OCI-LY1 (cell line): Measurements from ENCODE around the gene UBLCP1.

Source experiments
- H2AFZ ChIP-seq: fragments of 200-600 bp; sonication (generic), shearing (Covaris generic); 2 replicates; pipeline ENCODE4 v1.6.0; 2014; ENCODE audit warnings: antibody characterized with exemption, mild to moderate bottlenecking, low read length
- H3F3A ChIP-seq: fragments of 200-600 bp; sonication (generic), shearing (Covaris generic); 2 replicates; pipeline ENCODE4 v1.6.0; 2014; ENCODE audit warnings: mild to moderate bottlenecking, antibody characterized with exemption, low read length, moderate library complexity; ENCODE audit not compliant: insufficient read depth
- H3K27ac ChIP-seq: fragments of 200-600 bp; sonication (generic); 2 replicates; pipeline ENCODE4 v1.5.1; 2014; ENCODE audit warnings: low read length, mixed run types, mild to moderate bottlenecking, low read depth; ENCODE audit not compliant: poor library complexity, severe bottlenecking
- H3K27me3 ChIP-seq: fragments of 200-600 bp; sonication (generic); 2 replicates; pipeline ENCODE4 v1.6.0; 2014; ENCODE audit warnings: antibody characterized with exemption, mild to moderate bottlenecking, low read length, moderate library complexity; ENCODE audit not compliant: insufficient read depth
- H3K36me3 ChIP-seq: fragments of 200-600 bp; sonication (generic); 2 replicates; pipeline ENCODE4 v1.6.1; 2014; ENCODE audit warnings: mild to moderate bottlenecking, antibody characterized with exemption, low read length, moderate library complexity, mixed read lengths; ENCODE audit not compliant: insufficient read depth
- H3K4me1 ChIP-seq: fragments of 200-600 bp; sonication (generic); 2 replicates; pipeline ENCODE4 v1.5.1; 2014; ENCODE audit warnings: mild to moderate bottlenecking, low read length, moderate library complexity; ENCODE audit not compliant: insufficient read depth, severe bottlenecking
- H3K4me2 ChIP-seq: fragments of 200-600 bp; sonication (generic), shearing (Covaris generic); 2 replicates; pipeline ENCODE4 v1.6.1; 2014; ENCODE audit warnings: low read length
- H3K4me3 ChIP-seq: fragments of 200-600 bp; sonication (generic); 2 replicates; pipeline ENCODE4 v1.5.1; 2014; ENCODE audit warnings: low read length, low read depth, mild to moderate bottlenecking, mixed read lengths; ENCODE audit not compliant: poor library complexity, severe bottlenecking
- H3K79me2 ChIP-seq: fragments of 200-600 bp; shearing (Covaris generic); 2 replicates; pipeline ENCODE4 v1.6.1; 2016; ENCODE audit warnings: mixed run types, low read length, mixed read lengths; ENCODE audit not compliant: insufficient read depth
- H3K9ac ChIP-seq: fragments of 200-600 bp; sonication (generic), shearing (Covaris generic); 2 replicates; pipeline ENCODE4 v1.6.1; 2014; ENCODE audit warnings: mild to moderate bottlenecking, low read length, mixed read lengths
- H3K9me2 ChIP-seq: fragments of 200-600 bp; sonication (generic), shearing (Covaris generic); 2 replicates; pipeline ENCODE4 v1.6.1; 2014; ENCODE audit warnings: low read depth, mild to moderate bottlenecking, low read length, mixed read lengths
- H3K9me3 ChIP-seq: fragments of 200-600 bp; shearing (Covaris generic); 2 replicates; pipeline ENCODE4 v1.6.1; 2014; ENCODE audit warnings: low read length, mixed read lengths
- H4K20me1 ChIP-seq: fragments of 200-600 bp; sonication (generic), shearing (Covaris generic); 2 replicates; pipeline ENCODE4 v1.6.0; 2016; ENCODE audit warnings: mild to moderate bottlenecking, low read length; ENCODE audit not compliant: insufficient read depth
- EZH2 ChIP-seq: fragments of 200-600 bp; sonication (generic), shearing (Covaris generic); IDR thresholded peaks from 2 replicates; pipeline ENCODE4 v1.8.0; 2017; ENCODE audit warnings: borderline replicate concordance, mixed run types, mild to moderate bottlenecking, antibody characterized with exemption, low read length, moderate library complexity, mixed read lengths
- TF ChIP-seq, protein P1 (sequence below): fragments of 200-600 bp; sonication (generic), shearing (Covaris generic); IDR thresholded peaks from 2 replicates; pipeline ENCODE4 v1.5.1; 2017; ENCODE audit warnings: mild to moderate bottlenecking, antibody characterized with exemption, low read length, moderate library complexity, mixed read lengths

UBLCP1 gene

GRCh38 chr5:159332800-159333544 is 69.9 kb downstream of the UBLCP1 start:
- Histone ChIP-seq H3K27me3 (no peaks in the 10 kb centered on the region), H3K9me3 (no peaks in the 10 kb centered on the region), H4K20me1 (no peaks in the 10 kb centered on the region), H3K9me2 (no peaks in the 10 kb centered on the region), H3K4me3 (no peak overlapping the region), H3K4me1 (peaks cover 23% of the 10 kb centered on the region), H3K9ac (no peak overlapping the region), H3K79me2 (no peaks in the 10 kb centered on the region), H3K36me3 (no peaks in the 10 kb centered on the region), H3F3A (no peaks in the 10 kb centered on the region), H3K27ac (no peak overlapping the region), H3K4me2 (peak overlapping the region; percentile 21; the same call in 1 of the 2 replicates), H2AFZ (no peak overlapping the region)
- no peak for TF ChIP-seq EZH2
- TF ChIP-seq, protein P1, sequence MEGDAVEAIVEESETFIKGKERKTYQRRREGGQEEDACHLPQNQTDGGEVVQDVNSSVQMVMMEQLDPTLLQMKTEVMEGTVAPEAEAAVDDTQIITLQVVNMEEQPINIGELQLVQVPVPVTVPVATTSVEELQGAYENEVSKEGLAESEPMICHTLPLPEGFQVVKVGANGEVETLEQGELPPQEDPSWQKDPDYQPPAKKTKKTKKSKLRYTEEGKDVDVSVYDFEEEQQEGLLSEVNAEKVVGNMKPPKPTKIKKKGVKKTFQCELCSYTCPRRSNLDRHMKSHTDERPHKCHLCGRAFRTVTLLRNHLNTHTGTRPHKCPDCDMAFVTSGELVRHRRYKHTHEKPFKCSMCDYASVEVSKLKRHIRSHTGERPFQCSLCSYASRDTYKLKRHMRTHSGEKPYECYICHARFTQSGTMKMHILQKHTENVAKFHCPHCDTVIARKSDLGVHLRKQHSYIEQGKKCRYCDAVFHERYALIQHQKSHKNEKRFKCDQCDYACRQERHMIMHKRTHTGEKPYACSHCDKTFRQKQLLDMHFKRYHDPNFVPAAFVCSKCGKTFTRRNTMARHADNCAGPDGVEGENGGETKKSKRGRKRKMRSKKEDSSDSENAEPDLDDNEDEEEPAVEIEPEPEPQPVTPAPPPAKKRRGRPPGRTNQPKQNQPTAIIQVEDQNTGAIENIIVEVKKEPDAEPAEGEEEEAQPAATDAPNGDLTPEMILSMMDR, result no peak

- H3K4me1 ChIP-seq, result peaks cover 23% of the 10 kb centered on the region
- TF ChIP-seq, protein P1, result no peak
- no peak for TF ChIP-seq EZH2
Observed at GRCh38 chr5:159333545-159333925, 70.4 kb downstream of the UBLCP1 start.

More at GRCh38 chr5:159333545-159333925, 70.4 kb downstream of the UBLCP1 start:
- Histone ChIP-seq H3K79me2 (no peaks in the 10 kb centered on the region), H3K9me3 (no peaks in the 10 kb centered on the region), H3K4me3 (no peak overlapping the region), H3F3A (no peaks in the 10 kb centered on the region), H3K36me3 (no peaks in the 10 kb centered on the region), H3K27me3 (no peaks in the 10 kb centered on the region), H4K20me1 (no peaks in the 10 kb centered on the region), H2AFZ (no peak overlapping the region), H3K9me2 (no peaks in the 10 kb centered on the region), H3K27ac (no peak overlapping the region), H3K9ac (no peak overlapping the region), H3K4me2 (no peak overlapping the region)
